K562 (cell line): ENCODE measurements around the gene DGCR8. TPM values are rescaled to one million over a fixed set of nuclear protein-coding genes. Genes with fewer than 3 reads are reported as not detected.

Experiments used
- ATF2 ChIP-seq: sonication (generic); formaldehyde crosslinking; IDR thresholded peaks from 2 replicates; pipeline ENCODE4 v1.8.1; 2022; ENCODE audit warnings: missing genetic modification reagents
- CBFB ChIP-seq: sonication (generic); formaldehyde crosslinking; IDR thresholded peaks from 2 replicates; pipeline ENCODE4 v1.4.0; 2020; ENCODE audit warnings: mild to moderate bottlenecking, missing genetic modification reagents
- DACH1 ChIP-seq: fragments of 450-650 bp; IDR thresholded peaks from 2 replicates; pipeline ENCODE4 v1.6.1; 2018; ENCODE audit not compliant: partially characterized antibody
- ELK3 ChIP-seq: fragments of 450-650 bp; formaldehyde crosslinking; IDR thresholded peaks from 2 replicates; pipeline ENCODE4 v1.4.0; 2020; ENCODE audit warnings: mild to moderate bottlenecking
- FUS ChIP-seq: fragments of 200-400 bp; formaldehyde crosslinking; optimal IDR thresholded peaks from 2 replicates; pipeline ENCODE3; 2017; ENCODE audit warnings: low read depth, low read length
- JUNB ChIP-seq: fragments of 450-650 bp; formaldehyde crosslinking; conservative IDR thresholded peaks from 2 replicates; pipeline ENCODE4 v1.4.0; 2020; ENCODE audit warnings: mild to moderate bottlenecking
- KAT8 ChIP-seq: fragments of 450-650 bp; IDR thresholded peaks from 2 replicates; pipeline ENCODE4 v1.6.1; 2016; ENCODE audit warnings: low read depth, mild to moderate bottlenecking
- LCOR ChIP-seq: sonication (generic); formaldehyde crosslinking; IDR thresholded peaks from 2 replicates; pipeline ENCODE4 v1.8.0; 2022; ENCODE audit warnings: mild to moderate bottlenecking, missing genetic modification reagents
- MBD1 ChIP-seq: fragments of 250-450 bp; sonication (Bioruptor Pico); IDR thresholded peaks from 2 replicates; pipeline ENCODE4 v1.8.0; 2022; ENCODE audit warnings: inconsistent platforms
- MCM2 ChIP-seq: fragments of 450-650 bp; IDR thresholded peaks from 2 replicates; pipeline ENCODE4 v1.6.1; 2017; ENCODE audit warnings: low read depth, mild to moderate bottlenecking
- MYBL2 ChIP-seq, 2 experiments: fragments of 450-650 bp in 1 of 2; sonication (generic) in 1 of 2; formaldehyde crosslinking in 1 of 2; IDR thresholded peaks; 2 replicates each; pipeline versions ENCODE4 v1.6.1 to v1.8.1; 2017 to 2022; ENCODE audit warnings: borderline replicate concordance in 1 of 2, inconsistent platforms in 1 of 2, low read depth in 1 of 2, mild to moderate bottlenecking in 1 of 2, missing genetic modification reagents in 1 of 2, moderate library complexity in 1 of 2
- POLR3A ChIP-seq: IDR thresholded peaks from 2 replicates; pipeline ENCODE4 v1.6.1; 2011; ENCODE audit warnings: borderline replicate concordance, mild to moderate bottlenecking, moderate library complexity; ENCODE audit not compliant: insufficient read length, insufficient read depth; ENCODE audit errors: extremely low read depth
- SOX6 ChIP-seq: fragments of 450-650 bp; IDR thresholded peaks from 2 replicates; pipeline ENCODE4 v1.6.1; 2014; ENCODE audit warnings: mild to moderate bottlenecking
- STAG1 ChIP-seq: sonication (generic); formaldehyde crosslinking; IDR thresholded peaks from 2 replicates; pipeline ENCODE4 v1.5.0; 2020; ENCODE audit warnings: missing genetic modification reagents, borderline replicate concordance
- TAL1 ChIP-seq: fragments of 450-650 bp; IDR thresholded peaks from 2 replicates; pipeline ENCODE4 v1.6.1; 2016; ENCODE audit warnings: mild to moderate bottlenecking
- THRAP3 ChIP-seq: fragments of 450-650 bp; IDR thresholded peaks from 2 replicates; pipeline ENCODE4 v1.6.1; 2016; ENCODE audit warnings: mild to moderate bottlenecking, inconsistent platforms, borderline replicate concordance
- ZNF146 ChIP-seq: IDR thresholded peaks from one replicate; pipeline ENCODE4 v1.6.1; 2018; ENCODE audit warnings: missing compliant biosample characterization; ENCODE audit not compliant: unreplicated experiment
- ZNF175 ChIP-seq: fragments of 200-800 bp; sonication (Bioruptor generic); IDR thresholded peaks from 2 replicates; pipeline ENCODE4 v1.6.1; 2016; ENCODE audit warnings: low read depth, mild to moderate bottlenecking, missing genetic modification characterization, missing compliant biosample characterization
- ZNF764 ChIP-seq: fragments of 250-450 bp; sonication (Bioruptor Pico); IDR thresholded peaks from 2 replicates; pipeline ENCODE4 v1.4.0; 2020; ENCODE audit warnings: low read depth, mild to moderate bottlenecking, moderate library complexity
- polyA plus RNA-seq, 8 experiments: library from polyadenylated mRNA; depleted of rRNA in 4 of 8; stranded (reverse) in 5 of 8; unstranded in 3 of 8; fragments of >200 nt; fragmentation: Nextera tagmentation in 2 of 8; fragmentation: Illumina TruSeq in 1 of 8; extraction: Ambion mirVana in 2 of 8; extraction: Trizol in 1 of 8; gene quantifications; 2 replicates each; pipeline versions ENCODE4 v1.2.1 to v1.2.3, GENCODE V29; 2011 to 2014; ENCODE audit warnings: inconsistent platforms in 1 of 8, missing spikeins in 1 of 8
- total RNA-seq, 7 experiments: library from RNA; depleted of rRNA in 6 of 7; stranded (reverse); fragments of >200 nt in 6 of 7; fragmentation: Illumina TruSeq in 2 of 7; extraction: Trizol in 2 of 7; gene quantifications; 2 replicates each; pipeline versions ENCODE4 v1.2.1 to v1.2.3, GENCODE V29; 2011 to 2021; ENCODE audit warnings: low replicate concordance in 1 of 7
- TF ChIP-seq, protein P1 (sequence below): fragments of 450-650 bp; formaldehyde crosslinking; IDR thresholded peaks from 2 replicates; pipeline ENCODE4 v1.4.0; 2020; ENCODE audit warnings: mild to moderate bottlenecking, mixed read lengths
- TF ChIP-seq, protein P2 (sequence below): sonication (generic); IDR thresholded peaks from 2 replicates; pipeline ENCODE4 v1.6.1; 2016

DGCR8 gene
- total and polyA plus RNA-seq, 9 of the 15 experiments (the other 6 are each of a cell fraction or from before 2014, with no cell fraction given) = 5.9 to 144 (median 80.1) TPM

DNA sequence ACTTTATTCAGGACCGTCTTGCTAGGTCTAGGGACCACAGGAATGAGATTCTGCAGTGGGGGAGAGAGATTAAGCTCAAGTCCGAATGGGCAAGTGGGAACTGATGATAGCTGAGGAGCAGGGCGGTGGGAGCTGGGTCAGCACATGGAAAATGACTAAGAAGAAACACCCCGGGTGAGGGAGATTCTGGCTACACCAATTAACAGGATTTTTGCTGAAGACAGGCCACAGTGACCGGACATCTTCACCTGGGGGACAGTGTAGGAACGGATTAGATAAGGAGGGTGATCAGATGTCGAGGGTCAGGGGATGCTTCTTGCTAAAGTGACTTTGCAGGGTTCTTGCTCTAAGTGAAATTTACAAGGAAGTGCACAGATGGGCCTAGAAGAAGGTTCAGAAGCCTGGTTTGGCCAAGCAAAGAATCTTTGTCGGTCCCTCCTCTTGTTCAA is 8.5 kb upstream of the DGCR8 start (continued):
- TF ChIP-seq CBFB (CRISPR knock-in tag) (no peak), ZNF764 (peak; percentile 32; the same call in 1 of the 2 replicates), ELK3 (CRISPR knock-in tag) (0 out of 2 replicates have a peak, but pooled peaks have one; percentile 67), SOX6 (no peak), STAG1 (CRISPR knock-in tag) (no peak), THRAP3 (no peak), MCM2 (no peak), POLR3A (no peak), ATF2 (CRISPR knock-in tag) (no peak), KAT8 (no peak), ZNF146 (CRISPR knock-in tag) (no peak), DACH1 (no peak), LCOR (no peak), ZNF175 (no peak), FUS (no peak), MBD1 (CRISPR knock-in tag) (no peak), JUNB (no peak), TAL1 (no peak), MYBL2 (IDR thresholded peaks at IDR 0.05; ENCODE audit: low read depth) (no peak), MYBL2 (CRISPR knock-in tag; IDR thresholded peaks at IDR 0.05; ENCODE audit: borderline replicate concordance) (no peak)
- TF ChIP-seq, protein P1, sequence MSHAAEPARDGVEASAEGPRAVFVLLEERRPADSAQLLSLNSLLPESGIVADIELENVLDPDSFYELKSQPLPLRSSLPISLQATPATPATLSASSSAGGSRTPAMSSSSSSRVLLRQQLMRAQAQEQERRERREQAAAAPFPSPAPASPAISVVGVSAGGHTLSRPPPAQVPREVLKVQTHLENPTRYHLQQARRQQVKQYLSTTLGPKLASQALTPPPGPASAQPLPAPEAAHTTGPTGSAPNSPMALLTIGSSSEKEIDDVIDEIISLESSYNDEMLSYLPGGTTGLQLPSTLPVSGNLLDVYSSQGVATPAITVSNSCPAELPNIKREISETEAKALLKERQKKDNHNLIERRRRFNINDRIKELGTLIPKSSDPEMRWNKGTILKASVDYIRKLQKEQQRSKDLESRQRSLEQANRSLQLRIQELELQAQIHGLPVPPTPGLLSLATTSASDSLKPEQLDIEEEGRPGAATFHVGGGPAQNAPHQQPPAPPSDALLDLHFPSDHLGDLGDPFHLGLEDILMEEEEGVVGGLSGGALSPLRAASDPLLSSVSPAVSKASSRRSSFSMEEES (CRISPR knock-in tag) = peak; percentile 7; the same call in 1 of the 2 replicates
- TF ChIP-seq, protein P2, sequence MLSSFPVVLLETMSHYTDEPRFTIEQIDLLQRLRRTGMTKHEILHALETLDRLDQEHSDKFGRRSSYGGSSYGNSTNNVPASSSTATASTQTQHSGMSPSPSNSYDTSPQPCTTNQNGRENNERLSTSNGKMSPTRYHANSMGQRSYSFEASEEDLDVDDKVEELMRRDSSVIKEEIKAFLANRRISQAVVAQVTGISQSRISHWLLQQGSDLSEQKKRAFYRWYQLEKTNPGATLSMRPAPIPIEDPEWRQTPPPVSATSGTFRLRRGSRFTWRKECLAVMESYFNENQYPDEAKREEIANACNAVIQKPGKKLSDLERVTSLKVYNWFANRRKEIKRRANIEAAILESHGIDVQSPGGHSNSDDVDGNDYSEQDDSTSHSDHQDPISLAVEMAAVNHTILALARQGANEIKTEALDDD = 0 out of 2 replicates have a peak, but pooled peaks have one; percentile 30
